Measurements from ENCODE around the gene EIPR1. TPM values are rescaled to one million over a fixed set of nuclear protein-coding genes. Genes with fewer than 3 reads are reported as not detected.

Gene EIPR1
- total and polyA plus RNA-seq, 2 of the 13 experiments (the other 11 are each of a cell fraction or from before 2014, with no cell fraction given) = 70.0 to 96.3 TPM

DNA sequence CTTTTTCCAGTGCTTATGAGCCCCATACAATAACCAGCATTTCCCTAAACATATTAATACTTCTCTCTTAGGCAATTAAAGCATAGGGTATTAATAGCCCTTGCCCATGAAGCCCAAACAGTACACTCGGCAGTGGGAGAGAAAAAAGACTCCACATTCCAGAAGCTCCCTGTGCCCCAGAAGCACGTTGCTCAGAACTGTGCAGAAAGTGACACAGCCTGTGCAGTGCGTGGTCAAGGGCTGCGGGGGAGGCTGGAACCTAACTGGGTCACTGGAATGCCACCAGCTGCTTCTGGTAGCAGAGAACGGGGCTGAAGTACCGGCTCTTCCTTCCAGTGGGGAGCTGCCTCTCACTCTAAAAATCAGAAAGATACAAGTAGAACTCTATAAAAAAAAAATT is 32.7 kb downstream of the EIPR1 start:
- in situ Hi-C loops (cut with HindIII; ENCODE audit: extremely low pct_ligation_motif_present, low pct_unique_long_range_greater_than_20kb) (no loop called here), intact Hi-C loops (cut with micrococcal nuclease; ENCODE audit: unreplicated experiment) (no loop called here)
- ATAC-seq = no peak
- Histone ChIP-seq H3K9ac (ENCODE audit: insufficient read depth, low read depth, low read length) (no peak overlapping the region), H3K27me3 (ENCODE audit: control insufficient read depth in 1 of 2, insufficient read depth in 2 of 2, low read length in 2 of 2) (no peaks in the 10 kb centered on the region), H2AFZ (ENCODE audit: low read length) (no peak overlapping the region), H3K4me1 (ENCODE audit: insufficient read depth, low read length) (no peaks in the 10 kb centered on the region), H3K4me2 (ENCODE audit: low read depth, low read length) (no peak overlapping the region), H3K27ac (ENCODE audit: extremely low read length, insufficient read depth, low read length) (no peak overlapping the region), H4K20me1 (ENCODE audit: insufficient read depth, low read length) (no peaks in the 10 kb centered on the region), H3K4me3 (replicated peaks in 1 of 3; ENCODE audit: insufficient read depth in 1 of 3, low read depth in 2 of 3, low read length in 3 of 3) (no peak overlapping the region), H3K79me2 (ENCODE audit: insufficient read depth, low read length) (no peaks in the 10 kb centered on the region), H3K36me3 (replicated peaks in 1 of 2; ENCODE audit: control insufficient read depth in 1 of 2, insufficient read depth in 2 of 2, low read length in 2 of 2) (peaks cover 12 to 45% of the 10 kb centered on the region in 2 experiments; a peak in 4 of 5 replicates), H3K9me3 (ENCODE audit: low read length) (no peaks in the 10 kb centered on the region)
- FAIRE-seq = no peak
- WGBS (ENCODE audit: low lambda C conversion rate) = 98% methylated on average over 6 of the region's 6 CpGs
- no TSS peak for BruUV-seq (replicated peaks)
- CTCF ChIA-PET (ENCODE audit: low intra/inter-chr PET ratio, low total read pairs) = no interaction called here
- TF ChIP-seq ZNF510 (CRISPR knock-in tag; IDR thresholded peaks at IDR 0.05; ENCODE audit: low read depth) (no peak), HOXD1 (CRISPR knock-in tag; IDR thresholded peaks at IDR 0.05) (no peak), ZNF234 (CRISPR knock-in tag; conservative IDR thresholded peaks at IDR 0.05) (no peak), NFIB (CRISPR knock-in tag; IDR thresholded peaks at IDR 0.05; ENCODE audit: borderline replicate concordance) (no peak)
- TF ChIP-seq, protein P1, sequence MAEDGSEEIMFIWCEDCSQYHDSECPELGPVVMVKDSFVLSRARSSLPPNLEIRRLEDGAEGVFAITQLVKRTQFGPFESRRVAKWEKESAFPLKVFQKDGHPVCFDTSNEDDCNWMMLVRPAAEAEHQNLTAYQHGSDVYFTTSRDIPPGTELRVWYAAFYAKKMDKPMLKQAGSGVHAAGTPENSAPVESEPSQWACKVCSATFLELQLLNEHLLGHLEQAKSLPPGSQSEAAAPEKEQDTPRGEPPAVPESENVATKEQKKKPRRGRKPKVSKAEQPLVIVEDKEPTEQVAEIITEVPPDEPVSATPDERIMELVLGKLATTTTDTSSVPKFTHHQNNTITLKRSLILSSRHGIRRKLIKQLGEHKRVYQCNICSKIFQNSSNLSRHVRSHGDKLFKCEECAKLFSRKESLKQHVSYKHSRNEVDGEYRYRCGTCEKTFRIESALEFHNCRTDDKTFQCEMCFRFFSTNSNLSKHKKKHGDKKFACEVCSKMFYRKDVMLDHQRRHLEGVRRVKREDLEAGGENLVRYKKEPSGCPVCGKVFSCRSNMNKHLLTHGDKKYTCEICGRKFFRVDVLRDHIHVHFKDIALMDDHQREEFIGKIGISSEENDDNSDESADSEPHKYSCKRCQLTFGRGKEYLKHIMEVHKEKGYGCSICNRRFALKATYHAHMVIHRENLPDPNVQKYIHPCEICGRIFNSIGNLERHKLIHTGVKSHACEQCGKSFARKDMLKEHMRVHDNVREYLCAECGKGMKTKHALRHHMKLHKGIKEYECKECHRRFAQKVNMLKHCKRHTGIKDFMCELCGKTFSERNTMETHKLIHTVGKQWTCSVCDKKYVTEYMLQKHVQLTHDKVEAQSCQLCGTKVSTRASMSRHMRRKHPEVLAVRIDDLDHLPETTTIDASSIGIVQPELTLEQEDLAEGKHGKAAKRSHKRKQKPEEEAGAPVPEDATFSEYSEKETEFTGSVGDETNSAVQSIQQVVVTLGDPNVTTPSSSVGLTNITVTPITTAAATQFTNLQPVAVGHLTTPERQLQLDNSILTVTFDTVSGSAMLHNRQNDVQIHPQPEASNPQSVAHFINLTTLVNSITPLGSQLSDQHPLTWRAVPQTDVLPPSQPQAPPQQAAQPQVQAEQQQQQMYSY (CRISPR knock-in tag; IDR thresholded peaks at IDR 0.05) = no peak
- TF ChIP-seq, protein P2, sequence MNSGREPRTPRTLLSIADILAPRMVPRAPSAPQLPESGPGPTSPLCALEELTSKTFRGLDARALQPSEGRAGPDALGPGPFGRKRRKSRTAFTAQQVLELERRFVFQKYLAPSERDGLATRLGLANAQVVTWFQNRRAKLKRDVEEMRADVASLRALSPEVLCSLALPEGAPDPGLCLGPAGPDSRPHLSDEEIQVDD (CRISPR knock-in tag; IDR thresholded peaks at IDR 0.05; ENCODE audit: borderline replicate concordance) = no peak
- TF ChIP-seq, protein P3, sequence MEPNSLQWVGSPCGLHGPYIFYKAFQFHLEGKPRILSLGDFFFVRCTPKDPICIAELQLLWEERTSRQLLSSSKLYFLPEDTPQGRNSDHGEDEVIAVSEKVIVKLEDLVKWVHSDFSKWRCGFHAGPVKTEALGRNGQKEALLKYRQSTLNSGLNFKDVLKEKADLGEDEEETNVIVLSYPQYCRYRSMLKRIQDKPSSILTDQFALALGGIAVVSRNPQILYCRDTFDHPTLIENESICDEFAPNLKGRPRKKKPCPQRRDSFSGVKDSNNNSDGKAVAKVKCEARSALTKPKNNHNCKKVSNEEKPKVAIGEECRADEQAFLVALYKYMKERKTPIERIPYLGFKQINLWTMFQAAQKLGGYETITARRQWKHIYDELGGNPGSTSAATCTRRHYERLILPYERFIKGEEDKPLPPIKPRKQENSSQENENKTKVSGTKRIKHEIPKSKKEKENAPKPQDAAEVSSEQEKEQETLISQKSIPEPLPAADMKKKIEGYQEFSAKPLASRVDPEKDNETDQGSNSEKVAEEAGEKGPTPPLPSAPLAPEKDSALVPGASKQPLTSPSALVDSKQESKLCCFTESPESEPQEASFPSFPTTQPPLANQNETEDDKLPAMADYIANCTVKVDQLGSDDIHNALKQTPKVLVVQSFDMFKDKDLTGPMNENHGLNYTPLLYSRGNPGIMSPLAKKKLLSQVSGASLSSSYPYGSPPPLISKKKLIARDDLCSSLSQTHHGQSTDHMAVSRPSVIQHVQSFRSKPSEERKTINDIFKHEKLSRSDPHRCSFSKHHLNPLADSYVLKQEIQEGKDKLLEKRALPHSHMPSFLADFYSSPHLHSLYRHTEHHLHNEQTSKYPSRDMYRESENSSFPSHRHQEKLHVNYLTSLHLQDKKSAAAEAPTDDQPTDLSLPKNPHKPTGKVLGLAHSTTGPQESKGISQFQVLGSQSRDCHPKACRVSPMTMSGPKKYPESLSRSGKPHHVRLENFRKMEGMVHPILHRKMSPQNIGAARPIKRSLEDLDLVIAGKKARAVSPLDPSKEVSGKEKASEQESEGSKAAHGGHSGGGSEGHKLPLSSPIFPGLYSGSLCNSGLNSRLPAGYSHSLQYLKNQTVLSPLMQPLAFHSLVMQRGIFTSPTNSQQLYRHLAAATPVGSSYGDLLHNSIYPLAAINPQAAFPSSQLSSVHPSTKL (CRISPR knock-in tag; IDR thresholded peaks at IDR 0.05) = no peak
- TF ChIP-seq, protein P4, sequence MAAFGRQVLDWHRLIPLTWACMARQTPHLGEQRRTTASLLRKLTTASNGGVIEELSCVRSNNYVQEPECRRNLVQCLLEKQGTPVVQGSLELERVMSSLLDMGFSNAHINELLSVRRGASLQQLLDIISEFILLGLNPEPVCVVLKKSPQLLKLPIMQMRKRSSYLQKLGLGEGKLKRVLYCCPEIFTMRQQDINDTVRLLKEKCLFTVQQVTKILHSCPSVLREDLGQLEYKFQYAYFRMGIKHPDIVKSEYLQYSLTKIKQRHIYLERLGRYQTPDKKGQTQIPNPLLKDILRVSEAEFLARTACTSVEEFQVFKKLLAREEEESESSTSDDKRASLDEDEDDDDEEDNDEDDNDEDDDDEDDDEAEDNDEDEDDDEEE (CRISPR knock-in tag; IDR thresholded peaks at IDR 0.05) = no peak
- TF ChIP-seq, protein P5, sequence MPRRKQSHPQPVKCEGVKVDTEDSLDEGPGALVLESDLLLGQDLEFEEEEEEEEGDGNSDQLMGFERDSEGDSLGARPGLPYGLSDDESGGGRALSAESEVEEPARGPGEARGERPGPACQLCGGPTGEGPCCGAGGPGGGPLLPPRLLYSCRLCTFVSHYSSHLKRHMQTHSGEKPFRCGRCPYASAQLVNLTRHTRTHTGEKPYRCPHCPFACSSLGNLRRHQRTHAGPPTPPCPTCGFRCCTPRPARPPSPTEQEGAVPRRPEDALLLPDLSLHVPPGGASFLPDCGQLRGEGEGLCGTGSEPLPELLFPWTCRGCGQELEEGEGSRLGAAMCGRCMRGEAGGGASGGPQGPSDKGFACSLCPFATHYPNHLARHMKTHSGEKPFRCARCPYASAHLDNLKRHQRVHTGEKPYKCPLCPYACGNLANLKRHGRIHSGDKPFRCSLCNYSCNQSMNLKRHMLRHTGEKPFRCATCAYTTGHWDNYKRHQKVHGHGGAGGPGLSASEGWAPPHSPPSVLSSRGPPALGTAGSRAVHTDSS (CRISPR knock-in tag; conservative IDR thresholded peaks at IDR 0.05) = no peak
- DNase-seq (ENCODE audit: low spot score) = no peak
- POLR2A ChIA-PET = no interaction called here

All from HepG2 (cell line).